Hematopoietic multipotent progenitor cell treated with erythropoietin and hydrocortisone succinate and interleukin-3 and kit ligand, for 8 days (in vitro differentiated cells): ENCODE measurements around the gene PTPRK.

Experiments used
- DNase-seq: peaks from one replicate; pipeline ENCODE4 v3.0.0-alpha.2; 2015

Gene PTPRK

GRCh38 chr6:128062882-128063603, 457.4 kb downstream of the PTPRK start:
- no peak for DNase-seq

DNA sequence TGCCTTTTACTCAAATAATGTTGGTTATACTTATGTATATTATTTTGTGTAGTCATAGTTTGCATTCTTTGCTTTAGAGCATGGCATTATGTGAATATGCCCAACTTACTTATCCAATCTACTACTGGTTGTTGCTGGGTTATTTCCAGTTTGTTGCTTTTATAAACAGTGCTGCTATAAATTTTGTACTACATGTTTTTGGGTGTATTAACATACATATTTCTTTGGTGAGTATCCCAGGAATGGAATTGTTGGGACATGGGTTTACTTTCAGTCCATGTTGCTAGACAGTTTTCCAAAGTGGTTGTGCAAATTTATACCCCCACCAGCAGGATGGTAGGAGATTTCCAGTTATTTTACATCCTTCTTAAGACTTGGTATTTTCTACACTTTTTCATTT, 462.5 kb downstream of the PTPRK start:
- no peak for DNase-seq

GRCh38 chr6:128057541-128057940, 462.9 kb downstream of the PTPRK start:
- no peak for DNase-seq

- DNase-seq, result no peak
Measured at GRCh38 chr6:128053109-128053508, 467.3 kb downstream of the PTPRK start.

- no peak for DNase-seq
Measured at GRCh38 chr6:128047989-128048388, 472.4 kb downstream of the PTPRK start.

DNA sequence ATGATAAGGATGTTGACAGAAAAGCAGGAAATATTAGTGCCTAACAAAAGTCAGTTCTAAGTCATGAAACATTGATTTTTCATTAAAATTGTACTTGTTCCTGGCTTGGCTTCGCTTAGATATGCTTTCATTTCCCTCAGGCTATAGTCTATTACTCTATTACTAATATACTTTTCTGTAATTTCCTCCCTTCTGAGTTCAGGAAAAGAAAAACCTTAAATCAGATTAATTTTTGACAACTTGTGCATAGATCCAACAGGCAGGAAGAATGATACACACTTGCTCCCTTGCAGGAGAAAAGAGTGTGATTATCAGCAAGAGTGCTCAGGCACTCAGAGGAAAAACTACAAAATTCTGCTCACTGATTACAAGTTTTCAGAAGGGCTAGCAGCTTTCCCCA, 474.4 kb downstream of the PTPRK start:
- DNase-seq, result no peak

DNA sequence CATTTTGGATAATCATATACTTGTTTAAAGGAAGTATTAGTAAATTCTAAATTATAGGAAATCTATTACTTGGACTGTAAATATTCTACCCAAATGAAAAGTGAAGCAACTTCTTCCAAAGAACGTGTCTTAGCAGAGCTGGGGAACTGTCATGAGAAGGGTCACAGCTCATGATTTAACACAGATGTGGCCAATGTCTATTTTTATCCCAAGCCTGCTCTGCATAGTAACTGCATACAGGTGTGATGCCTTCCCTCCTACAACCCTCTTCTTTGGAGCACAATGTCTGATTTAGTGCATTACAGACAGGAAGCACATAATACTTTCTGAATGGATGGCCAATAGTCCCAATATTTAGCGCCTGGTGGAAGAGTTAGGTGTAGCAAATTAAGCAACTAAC, 480.9 kb downstream of the PTPRK start:
- DNase-seq, result no peak

DNA sequence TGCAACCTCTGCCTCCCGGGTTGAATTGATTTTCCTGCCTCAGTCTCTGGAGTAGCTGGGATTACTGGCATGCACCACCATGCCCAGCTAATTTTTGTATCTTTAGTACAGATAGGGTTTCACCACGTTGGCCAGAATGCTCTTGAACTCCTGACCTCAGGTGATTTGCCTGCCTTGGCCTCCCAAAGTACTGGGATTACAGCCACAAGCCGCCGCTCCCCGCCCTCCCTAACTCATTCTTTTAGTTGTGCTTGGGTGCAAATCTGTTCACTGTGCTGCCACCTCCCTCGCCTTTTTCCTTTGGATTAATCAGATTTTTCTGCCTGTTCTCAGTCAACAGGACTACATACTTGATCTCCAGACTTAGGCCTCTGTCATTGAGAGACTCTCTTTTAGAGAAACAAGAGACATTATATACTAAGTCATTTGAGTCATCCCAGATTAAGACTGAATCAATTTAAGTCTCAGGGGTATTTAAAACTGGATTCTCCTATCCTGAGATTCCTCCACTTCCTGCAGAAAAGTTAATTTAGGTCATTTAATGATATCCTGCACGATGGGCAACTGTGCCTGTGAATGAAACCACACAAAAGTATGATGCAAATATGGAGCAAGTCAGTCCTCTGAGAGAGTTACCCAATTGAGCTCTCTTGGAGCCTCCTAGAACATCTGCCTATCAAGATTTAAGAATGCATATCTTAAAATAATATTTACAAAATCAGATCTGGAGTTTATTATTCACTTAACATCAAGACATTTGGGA, 483.4 kb downstream of the PTPRK start:
- DNase-seq, result no peak

GRCh38 chr6:128033156-128033555, 487.2 kb downstream of the PTPRK start:
- no peak for DNase-seq

- DNase-seq, result no peak
Measured at GRCh38 chr6:128032042-128032441, 488.4 kb downstream of the PTPRK start.

DNA sequence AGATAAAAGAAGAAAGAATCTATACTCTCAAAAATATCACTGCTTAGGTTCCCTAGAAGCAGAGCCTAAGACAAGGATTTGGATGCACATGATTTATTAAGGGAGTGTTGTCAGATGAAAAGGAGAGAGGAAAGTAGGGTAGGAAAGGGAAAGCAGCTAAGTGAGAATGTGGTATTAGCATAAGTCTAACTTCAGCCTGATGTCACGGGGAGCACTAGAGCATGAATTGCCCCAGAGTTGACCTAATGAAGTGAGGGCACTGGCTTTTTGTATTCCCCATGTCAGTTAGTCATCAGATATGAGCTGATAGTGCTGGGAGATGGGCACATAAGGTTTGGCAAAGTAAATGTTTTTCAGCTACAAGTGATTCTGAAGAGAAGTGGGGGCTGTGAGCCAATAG, 490.6 kb downstream of the PTPRK start:
- DNase-seq, result no peak

DNA sequence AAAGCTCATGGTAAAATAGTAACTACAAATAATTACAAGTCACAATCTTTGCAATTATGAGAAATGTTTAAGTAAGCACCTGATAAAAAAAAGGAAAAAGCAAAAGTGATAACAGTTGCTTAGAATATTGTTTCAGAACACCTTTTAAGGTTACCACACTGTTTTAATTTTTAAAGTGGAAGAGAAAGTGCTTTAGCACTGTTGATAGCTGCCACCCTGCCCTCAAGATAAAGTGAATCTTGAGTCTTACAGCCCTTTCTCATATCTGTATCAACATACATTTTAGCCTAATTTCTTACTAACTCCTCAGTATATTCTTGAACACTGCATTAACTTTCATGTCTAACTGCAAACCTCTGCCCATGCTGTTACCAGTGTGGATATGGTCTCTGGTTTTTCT, 492.2 kb downstream of the PTPRK start:
- no peak for DNase-seq

DNA sequence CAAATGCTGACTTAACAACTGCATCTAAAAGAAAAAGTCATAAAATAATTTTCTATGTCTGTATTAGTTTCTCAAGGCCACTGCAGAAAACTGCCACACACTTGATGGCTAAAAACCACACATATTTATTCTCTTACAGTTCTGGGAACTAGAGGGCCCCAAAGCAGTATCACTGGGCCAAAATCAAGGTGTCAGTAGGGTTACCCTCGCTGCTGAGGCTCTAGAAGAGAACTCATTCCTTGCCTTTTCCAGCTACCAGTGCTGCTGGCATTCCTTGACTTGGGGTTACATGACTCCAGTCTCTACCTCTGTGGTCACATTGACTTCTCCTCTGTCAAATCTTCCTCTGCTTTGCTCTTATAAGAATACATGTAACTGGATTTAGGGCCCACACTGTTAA, 494.9 kb downstream of the PTPRK start:
- DNase-seq, result no peak

- DNase-seq, result no peak
Measured at GRCh38 chr6:128024969-128025368, 495.4 kb downstream of the PTPRK start.

DNA sequence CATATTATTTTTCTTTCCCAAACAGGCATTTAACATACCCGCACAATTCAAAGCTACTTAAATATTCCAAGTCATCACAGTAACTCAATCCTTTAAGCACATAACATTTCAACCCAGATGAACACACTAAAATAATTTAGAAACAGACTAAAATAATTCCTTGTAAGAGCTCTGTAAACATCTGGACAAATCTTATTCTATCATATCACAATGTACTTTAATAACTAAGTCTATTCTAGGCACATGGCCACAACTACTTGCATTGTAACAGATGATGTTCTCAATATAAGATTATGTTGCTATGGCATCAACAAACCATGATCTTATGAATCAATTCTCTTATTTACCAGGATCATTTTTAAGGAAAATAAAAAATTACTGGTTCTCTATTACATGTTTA, 496.4 kb downstream of the PTPRK start:
- DNase-seq, result no peak

GRCh38 chr6:128018821-128019220, 501.6 kb downstream of the PTPRK start:
- no peak for DNase-seq

DNA sequence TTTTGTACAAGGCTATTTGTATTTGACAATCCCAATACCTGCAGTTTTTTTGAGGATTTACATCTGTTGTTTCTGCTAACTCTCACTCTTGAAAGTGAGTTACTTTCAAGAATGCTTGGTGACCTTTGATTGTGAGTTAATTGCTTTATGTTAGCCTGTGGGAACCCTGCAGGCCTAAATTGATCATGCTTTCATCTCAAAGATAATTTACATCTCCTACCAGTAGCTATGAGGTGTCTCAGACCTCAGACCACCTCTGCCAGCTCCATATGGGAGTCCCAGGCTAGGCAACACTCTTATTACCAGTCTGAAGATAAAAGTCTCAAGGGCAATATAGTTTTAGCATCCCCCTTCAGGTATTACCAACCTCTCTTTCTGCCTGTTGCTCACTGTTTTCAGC, 503.1 kb downstream of the PTPRK start:
- DNase-seq, result no peak

DNA sequence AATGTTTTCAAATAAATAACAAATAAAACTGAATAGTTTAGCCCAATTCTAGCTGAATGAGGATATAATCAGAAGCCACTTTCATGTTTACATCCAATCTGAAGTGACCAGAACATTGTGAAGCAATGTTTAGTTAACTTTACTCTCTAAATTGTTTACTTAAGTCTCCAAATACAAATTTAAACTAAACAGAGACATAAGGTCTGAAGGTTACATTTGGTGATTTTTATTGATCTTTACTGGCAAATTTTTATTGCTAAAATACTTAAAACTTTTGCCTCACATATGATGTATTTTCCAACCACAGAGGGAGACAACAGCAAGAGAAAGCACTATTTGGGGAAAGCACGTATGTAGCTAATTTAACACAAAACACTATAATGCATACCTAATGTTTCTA, 512.7 kb downstream of the PTPRK start:
- no peak for DNase-seq

DNA sequence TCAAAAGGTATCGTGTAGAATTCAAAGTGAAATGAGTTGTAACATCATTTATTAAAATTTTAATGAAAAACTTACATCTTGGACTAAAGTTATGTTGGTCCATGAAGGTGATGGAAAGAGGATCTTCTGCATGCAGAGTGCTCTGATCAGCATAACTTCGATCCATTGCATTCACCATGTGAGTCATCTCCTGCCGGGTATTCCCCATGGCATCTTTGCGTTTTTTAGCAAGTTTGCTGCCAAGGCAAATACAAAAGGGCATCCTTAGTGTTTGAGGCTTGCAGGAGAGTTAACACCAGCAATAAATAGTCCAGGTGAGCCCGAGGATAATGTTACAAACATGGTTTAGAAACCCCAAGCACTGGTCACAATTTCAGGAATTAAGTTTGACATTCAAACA, 515.4 kb downstream of the PTPRK start:
- DNase-seq, result no peak

DNA sequence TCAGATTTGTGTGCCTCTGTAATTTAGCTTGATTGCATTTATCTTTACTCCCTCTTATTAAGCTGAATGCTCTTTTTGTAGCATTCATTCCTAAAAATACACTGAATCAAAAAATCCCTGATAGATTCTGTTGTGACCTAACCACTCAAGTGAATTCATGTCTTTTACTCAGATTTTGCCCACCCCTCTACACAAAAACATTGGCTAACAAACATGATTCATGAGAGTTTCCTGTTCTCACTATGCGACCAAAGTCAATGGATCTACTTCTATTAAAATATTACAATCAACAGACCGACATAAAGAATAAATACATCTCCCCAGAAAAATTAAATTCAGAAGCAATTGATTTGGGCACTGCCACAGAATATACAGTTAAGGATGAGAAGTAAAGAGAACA, 520.0 kb downstream of the PTPRK start:
- no peak for DNase-seq

- DNase-seq, result no peak
Measured at GRCh38 chr6:127998985-127999384, 521.4 kb downstream of the PTPRK start.

DNA sequence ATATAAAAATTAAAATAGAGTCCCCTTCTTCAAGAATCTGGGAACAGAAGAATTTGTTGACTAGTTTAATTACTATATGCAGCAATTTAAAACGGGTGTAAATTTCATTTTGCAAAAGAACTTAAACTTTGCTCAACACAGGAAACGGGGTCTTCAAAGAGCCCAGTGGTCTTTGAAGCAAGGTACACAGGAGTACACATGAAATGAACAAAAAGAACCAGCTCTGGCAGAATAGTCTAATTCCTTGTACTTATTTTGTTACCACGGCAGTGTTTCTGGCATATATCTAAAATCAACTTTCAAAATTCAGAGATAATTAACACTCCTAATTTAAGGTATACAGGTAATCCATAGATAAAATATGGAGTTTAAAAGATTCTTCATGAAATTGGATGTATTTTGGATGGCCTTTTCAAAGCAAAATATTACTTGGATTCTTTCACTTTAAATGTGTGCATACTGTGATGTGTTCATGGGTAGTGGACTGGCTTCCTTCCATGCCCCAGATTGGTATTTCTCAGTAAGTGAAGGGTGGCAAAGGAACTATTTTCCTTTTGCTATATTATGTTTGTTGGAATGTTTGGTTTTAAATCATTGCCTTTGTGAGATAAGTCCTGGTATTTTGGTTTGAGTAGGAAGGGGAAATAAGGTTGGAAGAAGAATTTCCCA, 522.8 kb downstream of the PTPRK start:
- no peak for DNase-seq

DNA sequence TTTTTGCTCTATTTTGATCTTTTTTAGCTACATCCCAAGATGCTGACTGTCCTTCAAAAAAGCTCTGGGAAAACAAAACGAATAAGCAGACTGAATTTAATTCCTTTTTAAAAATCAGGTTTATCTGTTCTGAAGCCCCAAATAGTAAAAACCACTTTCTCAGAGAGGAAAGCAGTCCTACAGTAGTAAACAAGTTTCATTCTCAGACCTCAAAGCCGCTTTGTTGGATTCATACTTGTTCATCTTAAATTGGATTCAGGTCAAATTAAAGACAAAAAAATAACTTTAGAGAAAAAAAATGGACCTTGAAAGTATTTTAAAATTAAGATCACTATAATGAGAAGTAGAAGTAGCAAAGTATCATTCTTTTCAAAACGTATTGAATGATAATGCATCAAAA, 523.5 kb downstream of the PTPRK start:
- no peak for DNase-seq

- DNase-seq, result no peak
Measured at GRCh38 chr6:127992144-127992543, 528.3 kb downstream of the PTPRK start.
